ACC112 (cell line): ENCODE results near the gene CRCP.
"Not testable (repeated sequence)": the region's sequence is repeated elsewhere in the genome, so short reads cannot be mapped to it uniquely, and the experiment has no call there.

Experiments
- H2AFZ ChIP-seq: fragments of 200-600 bp; sonication (generic); one replicate; pipeline ENCODE4 v1.6.0; 2017; ENCODE audit warnings: antibody characterized with exemption, low read length; ENCODE audit not compliant: unreplicated experiment
- H3K27ac ChIP-seq: fragments of 200-600 bp; sonication (generic); 2 replicates; pipeline ENCODE4 v1.5.1; 2014; ENCODE audit warnings: low read depth, mild to moderate bottlenecking, antibody characterized with exemption, low read length, moderate library complexity
- H3K27me3 ChIP-seq: fragments of 200-600 bp; sonication (generic); 2 replicates; pipeline ENCODE4 v1.6.1; 2014; ENCODE audit warnings: mild to moderate bottlenecking, antibody characterized with exemption, low read length, moderate library complexity, mixed read lengths; ENCODE audit not compliant: insufficient read depth
- H3K36me3 ChIP-seq: fragments of 200-600 bp; sonication (generic); 2 replicates; pipeline ENCODE4 v1.6.1; 2016; ENCODE audit warnings: mild to moderate bottlenecking, antibody characterized with exemption, low read length, moderate library complexity, mixed read lengths; ENCODE audit not compliant: insufficient read depth
- H3K4me1 ChIP-seq: fragments of 200-600 bp; sonication (generic); one replicate; pipeline ENCODE4 v1.6.1; 2016; ENCODE audit warnings: low read length, mixed read lengths; ENCODE audit not compliant: insufficient read depth, unreplicated experiment, control insufficient read depth
- H3K4me3 ChIP-seq: fragments of 200-600 bp; sonication (generic); 2 replicates; pipeline ENCODE4 v1.5.1; 2014; ENCODE audit warnings: mild to moderate bottlenecking, low read depth, low read length
- H3K79me2 ChIP-seq: fragments of 200-600 bp; sonication (generic); one replicate; pipeline ENCODE4 v1.6.0; 2016; ENCODE audit warnings: low read length; ENCODE audit not compliant: control insufficient read depth, unreplicated experiment, insufficient read depth

The CRCP gene

DNA sequence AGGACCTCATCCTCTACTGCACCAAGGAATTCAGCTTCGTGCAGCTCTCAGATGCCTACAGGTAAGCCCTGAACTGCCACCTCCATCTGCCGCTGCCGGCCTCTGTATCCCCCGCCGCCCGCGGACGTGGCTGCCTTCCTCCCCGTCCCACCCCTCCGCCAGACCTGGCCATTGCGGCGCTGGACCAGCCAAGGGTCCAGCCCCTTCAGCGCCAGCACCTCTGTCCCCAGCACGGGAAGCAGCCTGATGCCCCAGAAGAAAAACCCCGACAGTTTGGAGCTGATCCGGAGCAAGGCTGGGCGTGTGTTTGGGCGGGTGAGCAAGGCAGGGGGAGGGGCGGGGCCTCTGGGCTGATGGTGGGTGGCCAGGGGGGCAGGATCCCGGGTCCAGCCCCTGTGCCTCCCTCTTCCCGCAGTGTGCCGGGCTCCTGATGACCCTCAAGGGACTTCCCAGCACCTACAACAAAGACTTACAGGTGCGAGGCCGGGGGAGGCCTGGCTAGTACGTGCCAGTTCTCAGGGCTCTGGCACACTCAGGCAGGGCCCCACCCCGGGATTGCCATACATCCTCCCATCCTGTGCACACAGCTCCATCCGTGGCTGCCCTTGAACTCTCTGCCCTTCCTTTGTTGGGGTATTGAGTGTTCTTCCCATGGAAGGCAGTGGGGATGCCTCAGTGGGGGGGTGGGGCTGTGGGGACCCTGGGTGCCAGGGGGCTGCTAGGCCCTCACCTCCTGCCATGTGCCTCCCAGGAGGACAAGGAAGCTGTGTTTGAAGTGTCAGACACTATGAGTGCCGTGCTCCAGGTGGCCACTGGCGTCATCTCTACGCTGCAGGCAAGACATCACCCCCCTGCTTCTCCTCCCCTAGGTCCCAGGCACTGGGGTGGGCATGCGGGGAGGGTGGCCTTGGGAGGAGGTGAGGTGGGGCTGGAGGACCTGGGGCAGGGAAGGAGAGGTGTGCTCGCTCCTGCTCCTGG, 25.5 kb upstream of the CRCP start:
- H3K4me1 ChIP-seq = no peaks in the 10 kb centered on the region
- no peak overlapping the region for H3K4me3 ChIP-seq
- no peaks in the 10 kb centered on the region for H3K79me2 ChIP-seq
- H3K27ac ChIP-seq = no peak overlapping the region
- no peaks in the 10 kb centered on the region for H3K36me3 ChIP-seq
- H2AFZ ChIP-seq = no peak overlapping the region
- H3K27me3 ChIP-seq = no peaks in the 10 kb centered on the region

DNA sequence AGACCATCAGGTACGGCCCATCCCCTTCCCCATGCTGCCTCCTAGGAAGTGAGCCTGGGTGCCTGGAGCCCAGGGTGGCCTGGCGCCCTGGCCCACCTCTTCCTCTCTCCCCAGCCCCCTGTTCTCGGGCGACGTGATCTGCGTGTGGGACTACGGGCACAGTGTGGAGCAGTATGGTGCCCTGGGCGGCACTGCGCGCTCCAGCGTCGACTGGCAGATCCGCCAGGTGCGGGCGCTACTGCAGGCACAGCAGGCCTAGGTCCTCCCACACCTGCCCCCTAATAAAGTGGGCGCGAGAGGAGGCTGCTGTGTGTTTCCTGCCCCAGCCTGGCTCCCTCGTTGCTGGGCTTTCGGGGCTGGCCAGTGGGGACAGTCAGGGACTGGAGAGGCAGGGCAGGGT, 22.0 kb upstream of the CRCP start:
- no peaks in the 10 kb centered on the region for H3K79me2 ChIP-seq
- H3K4me1 ChIP-seq = no peaks in the 10 kb centered on the region
- H2AFZ ChIP-seq = no peak overlapping the region
- H3K27ac ChIP-seq = no peak overlapping the region
- no peak overlapping the region for H3K4me3 ChIP-seq
- H3K36me3 ChIP-seq = no peaks in the 10 kb centered on the region
- no peaks in the 10 kb centered on the region for H3K27me3 ChIP-seq

DNA sequence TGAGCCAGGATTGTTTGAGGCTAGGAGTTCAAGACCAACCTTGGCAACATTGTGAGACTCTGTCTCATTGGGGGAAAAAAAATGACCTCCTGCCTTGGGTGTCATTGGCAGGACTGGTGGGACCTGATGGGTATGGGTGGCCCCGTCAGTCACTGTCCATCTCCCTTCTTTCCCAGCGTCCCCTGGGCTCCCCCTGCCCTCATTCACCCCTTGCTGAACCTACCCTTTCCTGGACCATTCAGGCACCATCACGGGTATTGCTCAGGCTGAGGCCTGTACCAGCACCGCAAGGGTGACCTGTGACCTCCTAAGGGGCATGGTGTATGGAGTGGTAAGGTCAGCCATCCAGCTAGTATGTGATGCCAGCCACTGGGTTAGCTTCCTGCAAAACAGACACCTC, 19.6 kb upstream of the CRCP start:
- H3K4me3 ChIP-seq = no peak overlapping the region
- no peak overlapping the region for H2AFZ ChIP-seq
- no peaks in the 10 kb centered on the region for H3K4me1 ChIP-seq
- H3K79me2 ChIP-seq = no peaks in the 10 kb centered on the region
- no peak overlapping the region for H3K27ac ChIP-seq
- H3K36me3 ChIP-seq = no peaks in the 10 kb centered on the region
- no peaks in the 10 kb centered on the region for H3K27me3 ChIP-seq

DNA sequence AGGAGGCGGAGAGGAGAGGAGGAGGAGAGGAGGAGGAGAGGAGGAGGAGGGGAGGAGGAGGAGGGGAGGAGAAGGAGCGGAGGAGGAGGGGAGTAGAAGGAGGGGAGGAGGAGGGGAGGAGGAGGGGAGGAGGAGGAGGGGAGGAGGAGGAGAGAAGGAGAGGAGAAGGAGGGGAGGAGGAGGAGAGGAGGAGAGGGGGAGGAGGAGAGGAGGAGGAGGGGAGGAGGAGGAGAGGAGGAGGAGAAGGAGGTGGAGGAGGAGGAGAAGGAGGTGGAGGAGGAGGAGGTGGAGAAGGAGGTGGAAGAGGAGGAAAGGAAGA, 15.5 kb upstream of the CRCP start:
- Histone ChIP-seq H3K27me3 (no peaks in the 10 kb centered on the region), H3K4me1 (peaks cover 4% of the 10 kb centered on the region), H3K4me3 (peak overlapping the region; percentile 67; the same call in 1 of the 2 replicates), H3K36me3 (no peaks in the 10 kb centered on the region), H3K79me2 (no peaks in the 10 kb centered on the region), H3K27ac (no peak overlapping the region), H2AFZ (no peak overlapping the region)

DNA sequence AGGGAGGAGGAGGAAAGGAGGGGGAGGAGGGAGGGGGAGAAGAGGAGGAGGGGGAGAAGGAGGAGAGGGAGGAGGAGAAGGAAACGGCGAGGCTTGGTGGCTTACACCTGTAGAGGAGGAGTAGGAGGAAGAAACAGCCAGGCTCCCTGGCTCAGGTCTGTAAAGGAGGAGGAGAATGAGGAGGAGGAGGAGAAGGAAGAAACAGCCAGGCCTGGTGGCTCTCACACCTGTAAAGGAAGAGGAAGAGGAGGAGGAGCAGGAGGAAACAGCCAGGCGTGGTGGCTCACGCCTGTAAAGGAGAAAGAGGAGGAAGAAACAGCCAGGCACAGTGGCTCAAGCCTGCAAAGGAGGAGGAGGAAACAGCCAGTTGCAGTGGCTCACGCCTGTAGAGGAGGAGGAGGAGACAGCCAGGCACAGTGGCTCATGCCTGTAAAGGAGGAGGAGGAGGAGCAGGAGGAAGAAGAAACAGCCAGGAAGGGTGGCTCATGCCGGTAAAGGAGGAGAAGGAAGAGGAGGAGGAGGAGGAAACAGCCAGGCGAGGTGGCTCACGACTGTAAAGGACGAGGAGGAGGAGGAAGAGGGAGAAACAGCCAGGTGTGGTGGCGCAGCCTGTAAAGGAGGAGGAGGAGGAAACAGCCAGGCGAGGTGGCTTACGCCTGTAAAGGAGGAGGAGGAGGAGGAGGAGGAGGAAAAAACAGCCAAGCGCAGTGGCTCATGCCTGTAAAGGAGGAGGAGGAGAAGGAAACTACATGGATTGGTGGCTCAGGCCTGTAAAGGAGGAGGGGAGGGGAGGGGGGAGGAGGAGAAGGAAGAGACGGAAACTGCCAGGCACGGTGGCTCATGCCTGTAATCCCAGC, 14.9 kb upstream of the CRCP start:
- Histone ChIP-seq H3K79me2 (no peaks in the 10 kb centered on the region), H3K27me3 (no peaks in the 10 kb centered on the region), H3K27ac (peak overlapping the region; percentile 39), H2AFZ (peak overlapping the region; percentile 69), H3K36me3 (no peaks in the 10 kb centered on the region), H3K4me1 (peaks cover 4% of the 10 kb centered on the region), H3K4me3 (peak overlapping the region; percentile 67)

DNA sequence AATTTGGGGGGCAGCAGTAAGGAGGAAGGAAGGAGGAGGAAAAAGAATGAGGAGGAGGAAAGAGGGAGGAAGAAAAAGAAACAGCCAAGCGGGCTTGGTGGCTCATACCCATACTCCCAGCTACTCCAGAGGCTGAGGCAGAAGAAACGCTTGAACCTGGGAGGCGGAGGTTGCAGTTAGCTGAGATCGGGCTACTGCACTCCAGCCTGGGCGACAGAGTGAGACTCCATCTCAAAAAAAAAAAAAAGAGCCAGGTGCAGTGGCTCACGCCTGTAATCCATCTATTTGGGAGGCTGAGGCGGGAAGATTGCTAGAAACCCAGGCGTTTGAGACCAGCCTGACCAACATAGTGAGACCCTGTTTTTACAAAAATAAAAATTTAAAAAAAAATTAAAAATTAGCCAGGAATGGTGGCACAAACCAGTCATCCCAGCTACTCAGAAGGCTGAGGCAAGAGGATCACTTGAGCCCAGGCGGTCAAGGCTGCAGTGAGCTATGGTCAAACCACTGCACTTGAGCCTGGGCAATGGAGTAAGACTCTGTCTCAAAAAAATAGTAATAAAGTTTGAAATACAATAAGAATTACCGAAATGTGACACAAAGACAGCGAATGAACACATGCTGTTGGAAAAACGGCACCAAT, 14.1 kb upstream of the CRCP start:
- Histone ChIP-seq H3K4me1 (peaks cover 4% of the 10 kb centered on the region), H2AFZ (peak overlapping the region; percentile 69), H3K4me3 (peak overlapping the region; percentile 67), H3K27ac (peak overlapping the region; percentile 39), H3K79me2 (no peaks in the 10 kb centered on the region), H3K27me3 (no peaks in the 10 kb centered on the region), H3K36me3 (no peaks in the 10 kb centered on the region)

DNA sequence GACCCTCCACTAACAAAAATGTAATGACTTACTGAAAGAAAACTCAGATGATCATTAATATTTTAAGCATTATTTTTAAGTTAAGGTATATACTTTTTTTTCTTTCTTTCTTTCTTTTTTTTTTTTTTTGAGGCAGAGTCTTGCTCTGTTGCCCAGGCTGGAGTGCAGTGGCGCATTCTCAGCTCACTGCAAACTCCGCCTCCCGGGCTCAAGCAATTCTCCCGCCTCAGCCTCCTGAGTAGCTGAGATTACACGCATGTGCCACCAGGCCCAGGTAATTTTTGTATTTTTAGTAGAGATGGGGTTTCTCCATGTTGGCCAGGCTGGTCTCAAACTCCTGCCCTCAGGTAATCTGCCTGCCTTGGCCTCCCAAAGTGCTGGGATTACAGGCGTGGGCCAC, 12.5 kb upstream of the CRCP start:
- not testable (repeated sequence) for H3K4me3 ChIP-seq, H3K79me2 ChIP-seq, H3K27me3 ChIP-seq, H3K36me3 ChIP-seq, H3K27ac ChIP-seq, H2AFZ ChIP-seq
- peaks cover 15% of the 10 kb centered on the region for H3K4me1 ChIP-seq

DNA sequence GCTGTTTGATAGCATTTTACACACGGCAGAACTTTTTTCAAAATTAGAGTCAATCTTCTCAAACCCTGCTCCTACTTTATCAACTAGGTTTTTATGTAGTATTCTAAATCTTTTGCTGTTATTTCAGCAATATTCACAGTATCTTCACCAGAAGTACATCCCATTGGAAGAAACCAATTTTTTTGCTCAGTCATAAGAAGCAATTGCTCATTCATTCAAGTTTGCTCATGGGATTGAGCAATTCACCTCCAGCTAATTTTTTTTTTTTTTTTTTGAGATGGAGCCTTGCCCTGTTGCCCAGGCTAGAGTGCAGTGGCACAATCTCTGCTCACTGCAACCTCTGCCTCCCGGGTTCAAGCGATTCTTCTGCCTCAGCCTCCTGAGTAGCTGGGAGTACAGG, 10.7 kb upstream of the CRCP start:
- H3K36me3 ChIP-seq, H3K79me2 ChIP-seq, H2AFZ ChIP-seq, H3K27me3 ChIP-seq, H3K4me3 ChIP-seq: not testable (repeated sequence)
- Histone ChIP-seq H3K4me1 (peaks cover 18% of the 10 kb centered on the region), H3K27ac (peak overlapping the region; percentile 81)

DNA sequence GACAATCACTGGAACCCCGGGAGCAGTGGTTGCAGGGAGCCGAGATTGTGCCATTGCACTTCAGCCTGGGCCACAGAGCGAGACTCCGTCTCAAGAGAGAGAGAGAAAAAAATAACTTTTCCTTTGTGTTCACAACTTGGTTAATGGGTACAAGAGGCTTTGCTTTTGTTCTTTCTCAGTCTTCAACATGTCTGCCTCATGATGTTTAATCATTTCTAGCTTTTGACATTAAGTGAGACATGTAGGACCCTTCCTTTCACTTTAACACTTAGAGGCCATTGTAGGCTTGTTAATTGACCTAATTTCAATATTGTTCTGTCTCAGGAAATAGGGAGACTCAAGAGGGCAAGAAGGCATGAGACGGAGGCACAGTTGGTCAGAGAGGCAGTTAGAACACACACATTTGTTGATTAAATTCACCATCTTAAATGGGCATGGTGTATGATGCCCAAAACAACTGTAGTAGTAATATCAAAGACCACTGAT, 9.3 kb upstream of the CRCP start:
- Histone ChIP-seq H3K4me1 (peaks cover 21% of the 10 kb centered on the region), H3K4me3 (no peak overlapping the region), H3K27me3 (no peaks in the 10 kb centered on the region), H3K79me2 (no peaks in the 10 kb centered on the region), H2AFZ (no peak overlapping the region), H3K27ac (no peak overlapping the region), H3K36me3 (0 out of 2 replicates have a peak, but pooled peaks cover 3% of the 10 kb centered on the region)

DNA sequence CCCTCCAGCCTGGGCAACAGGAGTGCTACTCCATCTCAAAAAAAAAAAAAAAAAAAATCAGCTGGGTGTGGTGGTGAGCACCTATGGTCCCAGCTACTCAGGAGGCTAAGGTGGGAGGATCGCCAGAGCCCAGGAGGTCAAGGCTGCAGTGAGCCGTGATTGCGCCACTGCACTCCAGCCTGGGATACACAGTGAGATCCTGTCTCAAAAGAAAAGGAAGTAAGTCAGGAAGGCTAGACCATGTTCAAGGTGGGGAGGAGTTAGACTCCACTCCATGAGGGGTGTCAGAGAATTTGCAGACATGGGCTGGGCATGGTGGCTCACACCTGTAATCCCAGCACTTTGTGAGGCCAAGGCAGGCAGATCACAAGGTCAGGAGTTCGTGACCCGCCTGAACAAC, 6.2 kb upstream of the CRCP start:
- not testable (repeated sequence) for H3K4me3 ChIP-seq, H2AFZ ChIP-seq, H3K79me2 ChIP-seq, H3K27me3 ChIP-seq, H3K27ac ChIP-seq, H3K36me3 ChIP-seq
- H3K4me1 ChIP-seq = peaks cover 29% of the 10 kb centered on the region
